LNCaP clone FGC (cell line): Measurements from ENCODE around the gene SLC2A14.
"Not testable (repeated sequence)": the region's sequence is repeated elsewhere in the genome, so short reads cannot be mapped to it uniquely, and the experiment has no call there.

Experiments
- DNase-seq: peaks from one replicate; pipeline ENCODE4 v3.0.0-alpha.2; 2011; ENCODE audit warnings: low read depth
- H3K4me3 ChIP-seq: 2 replicates; pipeline ENCODE4 v1.5.1; 2011; ENCODE audit warnings: mild to moderate bottlenecking, low read depth, low read length, control low read depth
- TF ChIP-seq, protein P1 (sequence below): IDR thresholded peaks from 2 replicates; pipeline ENCODE4 v1.5.1; 2012; ENCODE audit warnings: mild to moderate bottlenecking; ENCODE audit not compliant: control insufficient read depth, insufficient read depth; ENCODE audit errors: extremely low read depth

Gene SLC2A14

GRCh38 chr12:7806863-7807487 is 65.7 kb downstream of the SLC2A14 start:
- TF ChIP-seq, protein P1, sequence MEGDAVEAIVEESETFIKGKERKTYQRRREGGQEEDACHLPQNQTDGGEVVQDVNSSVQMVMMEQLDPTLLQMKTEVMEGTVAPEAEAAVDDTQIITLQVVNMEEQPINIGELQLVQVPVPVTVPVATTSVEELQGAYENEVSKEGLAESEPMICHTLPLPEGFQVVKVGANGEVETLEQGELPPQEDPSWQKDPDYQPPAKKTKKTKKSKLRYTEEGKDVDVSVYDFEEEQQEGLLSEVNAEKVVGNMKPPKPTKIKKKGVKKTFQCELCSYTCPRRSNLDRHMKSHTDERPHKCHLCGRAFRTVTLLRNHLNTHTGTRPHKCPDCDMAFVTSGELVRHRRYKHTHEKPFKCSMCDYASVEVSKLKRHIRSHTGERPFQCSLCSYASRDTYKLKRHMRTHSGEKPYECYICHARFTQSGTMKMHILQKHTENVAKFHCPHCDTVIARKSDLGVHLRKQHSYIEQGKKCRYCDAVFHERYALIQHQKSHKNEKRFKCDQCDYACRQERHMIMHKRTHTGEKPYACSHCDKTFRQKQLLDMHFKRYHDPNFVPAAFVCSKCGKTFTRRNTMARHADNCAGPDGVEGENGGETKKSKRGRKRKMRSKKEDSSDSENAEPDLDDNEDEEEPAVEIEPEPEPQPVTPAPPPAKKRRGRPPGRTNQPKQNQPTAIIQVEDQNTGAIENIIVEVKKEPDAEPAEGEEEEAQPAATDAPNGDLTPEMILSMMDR: peak; percentile 98
- no peak overlapping the region for H3K4me3 ChIP-seq
- DNase-seq: peak; percentile 37

DNA sequence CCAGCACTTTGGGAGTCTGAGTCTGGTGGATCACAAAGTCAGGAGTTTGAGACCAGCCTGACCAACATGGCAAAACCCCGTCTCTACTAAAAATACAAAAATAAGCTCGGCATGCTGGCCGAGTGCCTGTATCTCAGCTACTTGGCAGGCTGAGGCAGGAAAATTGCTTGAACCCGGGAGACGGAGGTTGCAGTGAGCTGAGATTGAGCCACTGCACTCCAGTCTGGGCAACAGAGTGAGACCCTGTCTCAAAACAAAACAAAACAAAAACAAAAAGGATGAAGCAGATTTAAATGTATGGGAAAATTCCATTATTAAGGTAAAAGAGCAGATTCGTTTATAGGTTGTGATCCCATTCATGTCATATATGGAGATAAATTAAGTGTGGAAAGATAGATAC is 66.4 kb downstream of the SLC2A14 start:
- not testable (repeated sequence) for H3K4me3 ChIP-seq, DNase-seq

DNA sequence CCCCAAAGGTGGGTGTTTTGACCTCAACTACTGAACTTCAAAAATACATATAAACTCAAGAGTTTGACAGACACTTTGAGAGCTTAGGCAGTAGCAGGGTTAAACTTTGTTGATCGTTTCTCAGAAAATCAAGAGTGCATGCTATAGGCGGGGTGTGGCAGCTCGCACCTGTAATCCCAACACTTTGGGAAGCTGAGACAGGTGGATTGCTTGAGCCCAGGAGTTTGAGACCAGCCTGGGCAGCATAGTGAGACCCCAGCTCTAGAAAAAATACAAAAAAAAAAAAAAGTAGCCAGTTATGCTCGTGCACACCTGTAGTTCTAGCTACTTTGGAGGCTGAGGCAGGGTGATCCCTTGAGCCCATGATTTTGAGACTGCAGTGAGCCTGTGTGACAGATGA is 71.3 kb downstream of the SLC2A14 start:
- TF ChIP-seq, protein P1: no peak
- H3K4me3 ChIP-seq: no peak overlapping the region
- no peak for DNase-seq

GRCh38 chr12:7798750-7799308 is 73.9 kb downstream of the SLC2A14 start:
- not testable (repeated sequence) for DNase-seq

GRCh38 chr12:7797698-7798398 is 74.9 kb downstream of the SLC2A14 start:
- H3K4me3 ChIP-seq: no peak overlapping the region
- no peak for DNase-seq
- TF ChIP-seq, protein P1: no peak

More at GRCh38 chr12:7798750-7799308, 73.9 kb downstream of the SLC2A14 start:
- not testable (repeated sequence) for H3K4me3 ChIP-seq

DNA sequence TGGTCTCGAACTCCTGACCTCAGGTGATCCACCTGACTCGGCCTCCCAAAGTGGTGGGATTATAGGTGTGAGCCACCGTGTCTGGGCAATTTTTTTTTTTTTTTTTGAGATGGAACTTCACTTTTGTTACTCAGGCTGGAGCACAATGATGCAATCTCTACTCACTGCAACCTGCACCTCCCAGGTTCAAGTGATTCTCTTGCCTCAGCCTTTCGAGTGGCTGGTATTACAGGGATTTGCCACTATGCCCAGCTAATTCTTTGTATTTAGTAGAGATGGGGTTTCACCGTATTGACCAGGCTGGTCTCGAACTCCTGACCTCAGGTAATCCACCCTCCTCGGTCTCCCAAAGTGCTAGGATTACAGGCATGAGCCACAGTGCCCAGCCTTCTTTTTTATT is 75.4 kb downstream of the SLC2A14 start:
- not testable (repeated sequence) for H3K4me3 ChIP-seq, DNase-seq

DNA sequence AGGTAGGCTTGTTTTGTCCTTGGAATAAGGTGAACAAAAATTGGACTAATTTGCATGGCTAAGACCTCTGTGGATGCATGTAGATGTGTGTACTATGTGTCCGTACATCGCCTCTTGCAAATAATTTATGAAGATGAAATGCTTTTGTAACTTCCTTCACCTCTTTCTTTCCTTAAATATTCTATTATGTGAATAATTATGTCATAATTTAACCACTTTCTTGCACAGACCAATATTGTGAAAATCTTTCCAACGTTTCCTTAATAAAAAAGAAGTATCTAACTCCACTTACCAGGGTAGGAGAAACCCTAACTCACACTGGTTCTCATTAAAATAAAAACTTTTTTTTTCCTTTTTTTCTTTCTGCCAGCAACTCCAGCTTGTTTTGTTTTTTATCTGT is 79.5 kb downstream of the SLC2A14 start:
- H3K4me3 ChIP-seq: no peak overlapping the region
- TF ChIP-seq, protein P1: no peak
- no peak for DNase-seq

DNA sequence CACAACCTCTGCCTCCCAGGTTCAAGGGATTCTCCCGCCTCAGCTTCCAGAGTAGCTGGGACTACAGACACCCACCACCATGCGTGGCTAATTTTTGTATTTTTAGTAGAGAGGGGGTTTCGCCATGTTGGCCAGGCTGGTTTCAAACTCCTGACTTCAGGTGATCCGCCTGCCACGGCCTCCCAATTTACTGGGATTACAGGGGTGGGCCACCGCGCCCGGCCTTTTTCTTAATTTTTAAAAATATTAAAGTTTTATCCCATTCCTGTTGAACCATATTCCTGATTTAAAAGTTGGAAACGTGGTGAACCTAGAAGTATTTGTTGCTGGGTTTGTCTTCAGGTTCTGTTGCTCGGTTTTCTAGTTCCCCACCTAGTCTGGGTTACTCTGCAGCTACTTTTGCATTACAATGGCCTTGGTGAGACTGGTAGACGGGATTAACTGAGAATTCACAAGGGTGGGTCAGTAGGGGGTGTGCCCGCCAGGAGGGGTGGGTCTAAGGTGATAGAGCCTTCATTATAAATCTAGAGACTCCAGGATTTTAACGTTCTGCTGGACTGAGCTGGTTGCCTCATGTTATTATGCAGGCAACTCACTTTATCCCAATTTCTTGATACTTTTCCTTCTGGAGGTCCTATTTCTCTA is 83.7 kb downstream of the SLC2A14 start, which contains the start of gene NANOG:
TSS of gene NANOG (plus strand) at position 519 of the 645 bp plus-strand sequence. CDS start 213 bp downstream, outside the sequence.
- not testable (repeated sequence) for DNase-seq, H3K4me3 ChIP-seq

DNA sequence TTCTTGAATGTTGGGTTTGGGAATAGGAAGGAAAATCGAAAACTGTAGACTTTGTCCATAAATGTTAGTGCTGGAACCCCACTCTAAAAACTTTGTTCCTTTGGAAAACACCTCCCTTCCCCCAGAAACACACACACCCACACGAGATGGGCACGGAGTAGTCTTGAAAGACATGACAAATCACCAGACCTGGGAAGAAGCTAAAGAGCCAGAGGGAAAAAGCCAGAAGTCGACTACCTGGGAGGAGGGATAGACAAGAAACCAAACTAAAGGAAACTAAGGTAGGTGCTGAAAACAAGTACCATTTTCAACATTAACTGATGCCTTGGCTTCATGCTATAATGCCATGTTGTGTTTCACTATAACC is 84.4 kb downstream of the SLC2A14 start:
- no peak overlapping the region for H3K4me3 ChIP-seq
- TF ChIP-seq, protein P1: no peak
- DNase-seq: no peak
